Measurements from ENCODE around the gene CX3CL1.

- TF ChIP-seq REST (IDR thresholded peaks at IDR 0.05; ENCODE audit: borderline replicate concordance in 1 of 2, low read depth in 1 of 2, low read length in 2 of 2) (no peak), ZNF280D (CRISPR knock-in tag; IDR thresholded peaks at IDR 0.05) (no peak), EZH2 (conservative IDR thresholded peaks at IDR 0.05; ENCODE audit: low read depth, low read length) (no peak)
These were observed 16.2 kb downstream of the CX3CL1 start for GRCh38 chr16:57388359-57389086.

Data from HepG2 (cell line).